ENCODE data around the gene PILRB. TPM values are rescaled to one million over a fixed set of nuclear protein-coding genes. Genes with fewer than 3 reads are reported as not detected.
A peak's percentile ranks its signal among the peaks of the same experiment; 100 is the strongest.
"Not testable (repeated sequence)": the region's sequence is repeated elsewhere in the genome, so short reads cannot be mapped to it uniquely, and the experiment has no call there.

Gene PILRB
- total RNA-seq, 1 donor from 2014 or later = 51.5 TPM

DNA sequence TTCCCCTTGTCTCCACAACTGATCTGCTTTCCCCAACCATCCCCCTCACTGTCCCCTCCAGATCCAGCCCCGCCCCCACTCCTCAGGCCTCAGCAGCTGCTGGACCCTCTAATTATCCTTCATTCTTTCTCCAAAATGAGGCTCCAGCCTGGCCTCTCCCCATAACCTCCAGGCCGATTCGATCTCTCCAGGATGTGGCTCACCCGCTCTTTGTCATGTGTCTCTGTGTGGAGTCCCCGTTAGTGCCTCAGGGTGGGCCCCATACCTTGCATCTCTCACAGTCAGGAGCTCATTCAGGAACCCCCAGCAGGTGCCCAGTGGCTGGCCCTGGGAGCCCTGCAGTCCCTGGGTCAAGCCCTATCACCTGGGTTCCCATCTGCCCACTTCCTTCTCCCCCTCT lies 16.7 kb downstream of the PILRB start:
- TF ChIP-seq, protein P1, sequence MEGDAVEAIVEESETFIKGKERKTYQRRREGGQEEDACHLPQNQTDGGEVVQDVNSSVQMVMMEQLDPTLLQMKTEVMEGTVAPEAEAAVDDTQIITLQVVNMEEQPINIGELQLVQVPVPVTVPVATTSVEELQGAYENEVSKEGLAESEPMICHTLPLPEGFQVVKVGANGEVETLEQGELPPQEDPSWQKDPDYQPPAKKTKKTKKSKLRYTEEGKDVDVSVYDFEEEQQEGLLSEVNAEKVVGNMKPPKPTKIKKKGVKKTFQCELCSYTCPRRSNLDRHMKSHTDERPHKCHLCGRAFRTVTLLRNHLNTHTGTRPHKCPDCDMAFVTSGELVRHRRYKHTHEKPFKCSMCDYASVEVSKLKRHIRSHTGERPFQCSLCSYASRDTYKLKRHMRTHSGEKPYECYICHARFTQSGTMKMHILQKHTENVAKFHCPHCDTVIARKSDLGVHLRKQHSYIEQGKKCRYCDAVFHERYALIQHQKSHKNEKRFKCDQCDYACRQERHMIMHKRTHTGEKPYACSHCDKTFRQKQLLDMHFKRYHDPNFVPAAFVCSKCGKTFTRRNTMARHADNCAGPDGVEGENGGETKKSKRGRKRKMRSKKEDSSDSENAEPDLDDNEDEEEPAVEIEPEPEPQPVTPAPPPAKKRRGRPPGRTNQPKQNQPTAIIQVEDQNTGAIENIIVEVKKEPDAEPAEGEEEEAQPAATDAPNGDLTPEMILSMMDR (conservative IDR thresholded peaks at IDR 0.05) = no peak
- H3K4me3 Mint-ChIP-seq = no peak overlapping the region
- no peak overlapping the region for H3K27ac Mint-ChIP-seq
- H3K4me1 Mint-ChIP-seq (ENCODE audit: unreplicated experiment) = peaks cover 11% of the 10 kb centered on the region
- no peaks in the 10 kb centered on the region for H3K36me3 Mint-ChIP-seq
- no peaks in the 10 kb centered on the region for H3K9me3 Mint-ChIP-seq
- no peak for DNase-seq (ENCODE audit: extremely low spot score, unreplicated experiment)
- H3K27me3 Mint-ChIP-seq = no peaks in the 10 kb centered on the region

DNA sequence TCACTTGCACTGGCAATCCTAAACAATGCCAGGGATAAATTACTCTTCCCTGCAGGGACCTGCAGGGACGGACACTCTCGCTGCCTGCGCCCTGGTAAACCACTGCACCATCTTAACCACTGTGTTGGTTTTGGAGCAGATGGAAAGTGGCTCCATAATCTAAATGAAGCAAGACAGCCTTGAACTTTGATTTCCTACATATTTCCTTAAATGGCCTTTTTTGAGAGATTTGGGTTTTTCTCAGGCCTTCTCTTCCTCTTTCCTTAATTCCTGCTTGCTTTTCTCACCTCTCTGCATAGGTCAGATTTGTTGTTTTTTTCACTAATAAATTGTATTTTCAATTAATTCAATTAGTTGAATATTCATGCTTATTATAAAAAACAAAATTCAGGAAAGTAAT lies 18.1 kb downstream of the PILRB start:
- H3K27me3 Mint-ChIP-seq = peaks cover 3% of the 10 kb centered on the region
- TF ChIP-seq, protein P1 (conservative IDR thresholded peaks at IDR 0.05) = no peak
- H3K36me3 Mint-ChIP-seq = no peaks in the 10 kb centered on the region
- H3K9me3 Mint-ChIP-seq = no peaks in the 10 kb centered on the region
- peaks cover 11% of the 10 kb centered on the region for H3K4me1 Mint-ChIP-seq (ENCODE audit: unreplicated experiment)
- H3K27ac Mint-ChIP-seq = no peak overlapping the region
- no peak for DNase-seq (ENCODE audit: extremely low spot score, unreplicated experiment)
- H3K4me3 Mint-ChIP-seq = no peak overlapping the region

DNA sequence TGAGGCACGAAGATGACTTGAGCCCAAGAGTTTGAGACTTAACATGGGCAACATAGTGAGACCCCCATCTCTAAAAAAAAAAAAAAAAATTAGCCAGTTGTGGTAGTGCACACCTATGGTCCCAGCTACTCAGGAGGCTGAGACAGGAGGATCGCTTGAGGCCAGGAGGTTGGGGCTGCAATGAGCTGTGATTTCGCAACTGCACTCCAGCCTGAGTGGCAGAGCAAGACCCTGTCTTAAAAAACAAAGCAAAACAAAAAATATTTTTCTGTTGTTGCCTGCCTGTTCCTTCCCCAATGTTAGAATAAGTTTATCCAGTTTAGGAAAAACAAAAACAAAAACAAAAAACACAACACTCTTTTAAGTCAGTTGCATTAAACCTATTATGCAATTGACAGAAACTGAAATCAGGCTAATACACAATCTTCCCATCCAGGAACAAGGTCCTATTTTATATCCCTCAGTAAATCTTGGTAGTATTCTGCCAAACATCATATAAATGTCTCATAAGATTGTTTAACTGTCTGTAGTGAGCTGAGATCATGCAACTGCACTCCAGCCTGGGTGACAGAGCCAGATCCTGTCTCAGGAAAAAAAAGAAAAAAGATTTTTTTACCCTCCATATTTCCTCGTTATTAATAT lies 20.3 kb downstream of the PILRB start:
- H3K4me3 Mint-ChIP-seq = no peak overlapping the region
- TF ChIP-seq, protein P1 (conservative IDR thresholded peaks at IDR 0.05) = no peak
- no peaks in the 10 kb centered on the region for H3K9me3 Mint-ChIP-seq
- no peak overlapping the region for H3K27ac Mint-ChIP-seq
- H3K4me1 Mint-ChIP-seq (ENCODE audit: unreplicated experiment) = peaks cover 11% of the 10 kb centered on the region
- no peak for DNase-seq (ENCODE audit: extremely low spot score, unreplicated experiment)
- H3K36me3 Mint-ChIP-seq = no peaks in the 10 kb centered on the region
- H3K27me3 Mint-ChIP-seq = peaks cover 3% of the 10 kb centered on the region

DNA sequence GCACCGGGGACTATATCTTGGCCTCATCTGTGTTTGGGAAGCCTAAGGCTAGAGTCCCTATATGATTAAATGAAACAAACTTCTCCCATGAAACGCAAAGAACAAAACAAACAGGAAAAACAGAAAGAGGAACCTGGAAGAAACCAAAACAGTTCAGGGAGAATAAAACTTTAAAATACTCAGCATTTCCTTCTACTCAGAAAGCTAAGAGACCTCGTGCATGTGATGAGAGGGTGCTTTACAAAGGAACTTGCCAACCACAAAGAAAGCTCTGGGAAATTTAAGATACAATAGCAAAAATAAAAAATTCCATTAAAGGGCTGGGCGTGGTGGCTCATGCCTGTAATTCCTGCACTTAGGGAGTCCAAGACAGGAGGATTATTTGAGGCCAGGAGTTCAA lies 22.3 kb downstream of the PILRB start:
- no peaks in the 10 kb centered on the region for H3K36me3 Mint-ChIP-seq
- no peak overlapping the region for H3K27ac Mint-ChIP-seq
- H3K9me3 Mint-ChIP-seq = no peaks in the 10 kb centered on the region
- DNase-seq (ENCODE audit: extremely low spot score, unreplicated experiment) = no peak
- H3K27me3 Mint-ChIP-seq = peaks cover 3% of the 10 kb centered on the region
- H3K4me3 Mint-ChIP-seq = peak overlapping the region; percentile 6
- TF ChIP-seq, protein P1 (conservative IDR thresholded peaks at IDR 0.05) = no peak
- no peaks in the 10 kb centered on the region for H3K4me1 Mint-ChIP-seq (ENCODE audit: unreplicated experiment)

DNA sequence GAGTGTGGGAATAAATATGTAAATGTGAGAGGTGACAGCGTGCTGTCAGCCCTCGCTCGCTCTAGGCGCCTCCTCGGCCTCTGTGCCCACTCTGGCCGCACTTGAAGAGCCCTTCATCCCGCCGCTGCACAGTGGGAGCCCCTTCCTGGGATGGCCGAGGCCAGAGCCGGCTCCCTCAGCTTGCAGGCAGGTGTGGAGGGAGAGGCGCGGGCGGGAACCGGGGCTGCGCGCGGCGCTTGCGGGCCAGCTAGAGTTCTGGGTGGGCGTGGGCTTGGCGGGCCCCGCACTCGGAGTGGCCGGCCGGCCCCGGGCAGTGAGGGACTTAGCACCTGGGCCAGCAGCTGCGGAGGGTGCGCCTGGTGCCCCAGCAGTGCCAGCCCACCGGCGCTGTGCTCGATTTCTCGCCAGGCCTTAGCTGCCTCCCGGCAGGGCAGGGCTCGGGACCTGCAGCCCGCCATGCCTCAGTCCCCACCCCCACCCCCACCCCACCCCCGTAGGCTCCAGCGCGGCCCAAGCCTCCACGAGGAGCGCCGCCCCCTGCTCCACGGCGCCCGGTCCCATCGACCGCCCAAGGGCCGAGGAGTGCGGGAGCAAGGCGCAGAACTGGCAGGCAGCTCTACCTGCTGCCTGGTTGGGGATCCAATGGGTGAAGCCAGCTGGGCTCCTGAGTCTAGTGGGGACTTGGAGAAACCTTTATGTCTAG lies 23.8 kb downstream of the PILRB start:
- not testable (repeated sequence) for H3K9me3 Mint-ChIP-seq; H3K4me3 Mint-ChIP-seq; H3K27ac Mint-ChIP-seq; H3K4me1 Mint-ChIP-seq (ENCODE audit: unreplicated experiment); H3K36me3 Mint-ChIP-seq; DNase-seq (ENCODE audit: extremely low spot score, unreplicated experiment); H3K27me3 Mint-ChIP-seq

DNA sequence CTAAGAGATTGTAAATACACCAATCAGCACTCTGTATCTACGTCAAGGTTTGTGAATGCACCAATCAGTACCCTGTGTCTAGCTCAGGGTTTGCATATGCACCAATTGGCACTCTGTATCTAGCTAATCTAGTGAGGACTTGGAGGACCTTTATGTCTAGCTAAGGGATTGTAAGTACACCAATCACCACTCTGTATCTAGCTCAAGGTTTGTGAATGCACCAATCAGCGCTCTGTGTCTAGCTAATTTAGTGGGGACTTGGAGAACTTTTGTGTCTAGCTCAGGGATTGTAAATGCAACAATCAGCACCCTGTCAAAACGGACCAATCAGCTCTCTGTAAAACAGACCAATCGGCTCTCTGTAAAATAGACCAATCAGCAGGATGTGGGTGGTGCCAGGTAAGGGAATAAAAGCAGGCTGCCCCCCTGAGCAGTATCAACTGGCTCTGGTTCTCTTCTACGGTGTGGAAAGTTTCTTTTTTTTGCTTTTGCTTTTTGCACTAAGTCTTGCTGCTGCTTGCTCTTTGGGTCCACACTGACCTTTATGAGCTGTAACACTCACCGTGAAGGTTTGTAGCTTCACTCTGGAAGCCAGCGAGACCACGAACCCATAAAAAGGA lies 24.4 kb downstream of the PILRB start:
- H3K9me3 Mint-ChIP-seq; H3K4me3 Mint-ChIP-seq; H3K36me3 Mint-ChIP-seq; H3K27me3 Mint-ChIP-seq; H3K4me1 Mint-ChIP-seq (ENCODE audit: unreplicated experiment); H3K27ac Mint-ChIP-seq; DNase-seq (ENCODE audit: extremely low spot score, unreplicated experiment): not testable (repeated sequence)

Measured in type B pancreatic cell (in vitro differentiated cells).